Measurements from ENCODE around the gene IL1RAPL1. TPM values are rescaled to one million over a fixed set of nuclear protein-coding genes. Genes with fewer than 3 reads are reported as not detected.

The IL1RAPL1 gene
- polyA plus RNA-seq, 1 of the 3 experiments (the other 2 are of a cell fraction) = 2.8 TPM

DNA sequence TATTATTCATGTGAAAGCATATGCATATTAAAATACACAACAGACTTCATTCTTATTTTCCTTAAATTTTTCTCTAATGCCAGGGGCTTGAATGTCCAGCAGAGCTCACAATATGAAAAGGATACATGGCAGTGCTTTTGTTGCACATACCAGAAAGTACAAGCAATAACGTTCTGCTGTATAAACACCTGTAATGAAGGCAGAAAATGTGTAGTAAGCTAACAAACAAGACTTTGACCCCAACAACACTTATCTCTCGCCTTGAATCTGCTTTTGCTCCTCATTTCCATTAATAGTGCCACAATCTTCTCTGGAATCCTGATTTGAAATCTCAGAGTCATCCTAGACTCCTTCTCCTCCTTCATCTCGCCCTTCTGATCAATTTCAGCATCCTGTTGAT lies 687.3 kb downstream of the IL1RAPL1 start:
- no peak for DNase-seq
- Histone ChIP-seq H3K9me3 (no peaks in the 10 kb centered on the region), H4K20me1 (ENCODE audit: insufficient read depth) (no peaks in the 10 kb centered on the region), H3K9me2 (no peaks in the 10 kb centered on the region), H3K79me2 (ENCODE audit: insufficient read depth) (no peaks in the 10 kb centered on the region), H3K4me2 (no peak overlapping the region), H3K4me3 (ENCODE audit: low read depth in 2 of 2, low read length in 1 of 2) (no peak overlapping the region), H3F3A (replicated peaks; ENCODE audit: insufficient read depth) (no peaks in the 10 kb centered on the region), H3K4me1 (ENCODE audit: control insufficient read depth in 1 of 2, insufficient read depth in 2 of 2, low read depth in 1 of 2, low read length in 1 of 2) (no peaks in the 10 kb centered on the region), H3K27ac (ENCODE audit: low read depth in 2 of 2, low read length in 1 of 2) (no peak overlapping the region), H2AFZ (ENCODE audit: low read depth) (no peak overlapping the region), H3K27me3 (ENCODE audit: insufficient read depth) (no peaks in the 10 kb centered on the region), H3K9ac (no peak overlapping the region), H3K36me3 (replicated peaks in 1 of 2; ENCODE audit: control insufficient read depth in 1 of 2, insufficient read depth in 2 of 2, low read length in 1 of 2) (no peaks in the 10 kb centered on the region)
- CTCF ChIA-PET = no interaction called here
- TF ChIP-seq, protein P1, sequence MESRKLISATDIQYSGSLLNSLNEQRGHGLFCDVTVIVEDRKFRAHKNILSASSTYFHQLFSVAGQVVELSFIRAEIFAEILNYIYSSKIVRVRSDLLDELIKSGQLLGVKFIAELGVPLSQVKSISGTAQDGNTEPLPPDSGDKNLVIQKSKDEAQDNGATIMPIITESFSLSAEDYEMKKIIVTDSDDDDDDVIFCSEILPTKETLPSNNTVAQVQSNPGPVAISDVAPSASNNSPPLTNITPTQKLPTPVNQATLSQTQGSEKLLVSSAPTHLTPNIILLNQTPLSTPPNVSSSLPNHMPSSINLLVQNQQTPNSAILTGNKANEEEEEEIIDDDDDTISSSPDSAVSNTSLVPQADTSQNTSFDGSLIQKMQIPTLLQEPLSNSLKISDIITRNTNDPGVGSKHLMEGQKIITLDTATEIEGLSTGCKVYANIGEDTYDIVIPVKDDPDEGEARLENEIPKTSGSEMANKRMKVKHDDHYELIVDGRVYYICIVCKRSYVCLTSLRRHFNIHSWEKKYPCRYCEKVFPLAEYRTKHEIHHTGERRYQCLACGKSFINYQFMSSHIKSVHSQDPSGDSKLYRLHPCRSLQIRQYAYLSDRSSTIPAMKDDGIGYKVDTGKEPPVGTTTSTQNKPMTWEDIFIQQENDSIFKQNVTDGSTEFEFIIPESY (IDR thresholded peaks at IDR 0.05; ENCODE audit: borderline replicate concordance, low read depth) = no peak
- TF ChIP-seq TAF1 (IDR thresholded peaks at IDR 0.05; ENCODE audit: borderline replicate concordance, low read depth, low read length) (no peak), MXI1 (IDR thresholded peaks at IDR 0.05; ENCODE audit: low read depth, low read length) (no peak), RAD21 (IDR thresholded peaks at IDR 0.05; ENCODE audit: low read length) (no peak), MEF2A (IDR thresholded peaks at IDR 0.05; ENCODE audit: borderline replicate concordance, low read depth) (no peak), TCF12 (IDR thresholded peaks at IDR 0.05) (no peak), SIN3A (IDR thresholded peaks at IDR 0.05; ENCODE audit: borderline replicate concordance, low read depth, low read length) (no peak), FOXJ3 (CRISPR knock-in tag; IDR thresholded peaks at IDR 0.05) (no peak), CHD2 (IDR thresholded peaks at IDR 0.05; ENCODE audit: low read length, partially characterized antibody) (no peak)
- 5% methylated on average over 3 of the region's 3 CpGs for WGBS (ENCODE audit: low lambda C conversion rate)
- POLR2A ChIA-PET = interaction anchor here (0.8 kb wide), 1 partner anchor 21 kb away, joined by 7 read pairs; no protein-coding TSS in a partner anchor

GRCh38 chrX:29275928-29276327 lies 688.7 kb downstream of the IL1RAPL1 start:
- H2AFZ ChIP-seq (ENCODE audit: low read depth) = no peak overlapping the region
- H4K20me1 ChIP-seq (ENCODE audit: insufficient read depth) = no peaks in the 10 kb centered on the region
- H3K9ac ChIP-seq = no peak overlapping the region
- H3F3A ChIP-seq (replicated peaks; ENCODE audit: insufficient read depth) = no peaks in the 10 kb centered on the region
- no peak overlapping the region for H3K4me3 ChIP-seq (ENCODE audit: low read depth in 2 of 2, low read length in 1 of 2)
- H3K9me3 ChIP-seq = no peaks in the 10 kb centered on the region
- no peaks in the 10 kb centered on the region for H3K27me3 ChIP-seq (ENCODE audit: insufficient read depth)
- POLR2A ChIA-PET = no interaction called here
- H3K9me2 ChIP-seq = no peaks in the 10 kb centered on the region
- no peaks in the 10 kb centered on the region for H3K79me2 ChIP-seq (ENCODE audit: insufficient read depth)
- DNase-seq = no peak
- no peaks in the 10 kb centered on the region for H3K4me1 ChIP-seq (ENCODE audit: control insufficient read depth in 1 of 2, insufficient read depth in 2 of 2, low read depth in 1 of 2, low read length in 1 of 2)
- CTCF ChIA-PET = no interaction called here
- H3K36me3 ChIP-seq (replicated peaks in 1 of 2; ENCODE audit: control insufficient read depth in 1 of 2, insufficient read depth in 2 of 2, low read length in 1 of 2) = no peaks in the 10 kb centered on the region
- H3K27ac ChIP-seq (ENCODE audit: low read depth in 2 of 2, low read length in 1 of 2) = no peak overlapping the region
- TF ChIP-seq SMC3 (IDR thresholded peaks at IDR 0.05; ENCODE audit: low read depth, low read length) = no peak
- TF ChIP-seq, protein P2, sequence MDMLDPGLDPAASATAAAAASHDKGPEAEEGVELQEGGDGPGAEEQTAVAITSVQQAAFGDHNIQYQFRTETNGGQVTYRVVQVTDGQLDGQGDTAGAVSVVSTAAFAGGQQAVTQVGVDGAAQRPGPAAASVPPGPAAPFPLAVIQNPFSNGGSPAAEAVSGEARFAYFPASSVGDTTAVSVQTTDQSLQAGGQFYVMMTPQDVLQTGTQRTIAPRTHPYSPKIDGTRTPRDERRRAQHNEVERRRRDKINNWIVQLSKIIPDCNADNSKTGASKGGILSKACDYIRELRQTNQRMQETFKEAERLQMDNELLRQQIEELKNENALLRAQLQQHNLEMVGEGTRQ (IDR thresholded peaks at IDR 0.05; ENCODE audit: borderline replicate concordance, low read depth, low read length) = no peak
- no peak for TF ChIP-seq USF1 (IDR thresholded peaks at IDR 0.05; ENCODE audit: borderline replicate concordance, low read depth)
- no peak for TF ChIP-seq CHD2 (IDR thresholded peaks at IDR 0.05; ENCODE audit: low read length, partially characterized antibody)
- TF ChIP-seq EZH2phosphoT487 (IDR thresholded peaks at IDR 0.05; ENCODE audit: borderline replicate concordance, low read depth) = no peak
- no peak for TF ChIP-seq EP300 (IDR thresholded peaks at IDR 0.05; ENCODE audit: borderline replicate concordance in 1 of 2, low read depth in 1 of 2, low read length in 1 of 2)
- no peak for TF ChIP-seq TCF12 (IDR thresholded peaks at IDR 0.05)
- no peak for TF ChIP-seq YY1 (IDR thresholded peaks at IDR 0.05; ENCODE audit: low read depth)
- no peak for TF ChIP-seq MEF2A (IDR thresholded peaks at IDR 0.05; ENCODE audit: borderline replicate concordance, low read depth)
- TF ChIP-seq POLR2AphosphoS5 (IDR thresholded peaks at IDR 0.05; ENCODE audit: low read depth, low read length) = no peak
- no peak overlapping the region for H3K4me2 ChIP-seq

All from SK-N-SH (cell line).